Measurements from ENCODE around the gene ANO3. TPM values are rescaled to one million over a fixed set of nuclear protein-coding genes. Genes with fewer than 3 reads are reported as not detected.

ANO3 gene
- total RNA-seq, 2 experiments from 2014 or later = not detected

GRCh38 chr11:26677566-26677965 lies 345.6 kb downstream of the ANO3 start:
- Mint-ChIP-seq H3K27me3 (no peaks in the 10 kb centered on the region), H3K9me3 (peaks cover 1% of the 10 kb centered on the region), H3K4me1 (ENCODE audit: low read depth) (no peaks in the 10 kb centered on the region), H3K4me3 (no peak overlapping the region), H3K27ac (no peak overlapping the region), H3K36me3 (ENCODE audit: low read depth) (no peaks in the 10 kb centered on the region)
- ChIA-PET CTCF (no interaction called here), POLR2A (no interaction called here)
- intact Hi-C loops (cut with micrococcal nuclease) = no loop called here
- DNase-seq (no peak), ATAC-seq (no peak)
- TF ChIP-seq CTCF (IDR thresholded peaks at IDR 0.05) = no peak

GRCh38 chr11:26687351-26687750 lies 355.4 kb downstream of the ANO3 start:
- no peak for ATAC-seq
- no peak for DNase-seq
- Mint-ChIP-seq H3K36me3 (ENCODE audit: low read depth) (no peaks in the 10 kb centered on the region), H3K4me1 (ENCODE audit: low read depth) (no peaks in the 10 kb centered on the region), H3K9me3 (peaks cover 4% of the 10 kb centered on the region), H3K27ac (no peak overlapping the region), H3K27me3 (no peaks in the 10 kb centered on the region), H3K4me3 (no peak overlapping the region)
- CTCF ChIA-PET = no interaction called here
- TF ChIP-seq CTCF (IDR thresholded peaks at IDR 0.05) = no peak
- intact Hi-C loops (cut with micrococcal nuclease) = no loop called here
- POLR2A ChIA-PET = no interaction called here

- intact Hi-C loops (cut with micrococcal nuclease) = no loop called here
- no peak overlapping the region for H3K27ac Mint-ChIP-seq
- DNase-seq (no peak), ATAC-seq (no peak)
- peaks cover 4% of the 10 kb centered on the region for H3K9me3 Mint-ChIP-seq
- no peaks in the 10 kb centered on the region for H3K4me1 Mint-ChIP-seq (ENCODE audit: low read depth)
- TF ChIP-seq CTCF (IDR thresholded peaks at IDR 0.05) = no peak
- ChIA-PET POLR2A (no interaction called here), CTCF (no interaction called here)
- no peak overlapping the region for H3K4me3 Mint-ChIP-seq
- no peaks in the 10 kb centered on the region for H3K36me3 Mint-ChIP-seq (ENCODE audit: low read depth)
- no peaks in the 10 kb centered on the region for H3K27me3 Mint-ChIP-seq
Measured at GRCh38 chr11:26688701-26689100, 356.8 kb downstream of the ANO3 start.

GRCh38 chr11:26696330-26696729 lies 364.4 kb downstream of the ANO3 start:
- ATAC-seq (no peak), DNase-seq (no peak)
- intact Hi-C loops (cut with micrococcal nuclease) = no loop called here
- TF ChIP-seq CTCF (IDR thresholded peaks at IDR 0.05) = no peak
- H3K27me3 Mint-ChIP-seq = no peaks in the 10 kb centered on the region
- no peak overlapping the region for H3K27ac Mint-ChIP-seq
- H3K4me3 Mint-ChIP-seq = no peak overlapping the region
- no peaks in the 10 kb centered on the region for H3K36me3 Mint-ChIP-seq (ENCODE audit: low read depth)
- H3K4me1 Mint-ChIP-seq (ENCODE audit: low read depth) = no peaks in the 10 kb centered on the region
- peaks cover 2% of the 10 kb centered on the region for H3K9me3 Mint-ChIP-seq
- ChIA-PET CTCF (no interaction called here), POLR2A (no interaction called here)

GRCh38 chr11:26698224-26698623 lies 366.3 kb downstream of the ANO3 start:
- peaks cover 2% of the 10 kb centered on the region for H3K9me3 Mint-ChIP-seq

More at GRCh38 chr11:26698224-26698623, 366.3 kb downstream of the ANO3 start:
- intact Hi-C loops (cut with micrococcal nuclease) = no loop called here
- TF ChIP-seq CTCF (IDR thresholded peaks at IDR 0.05) = no peak
- DNase-seq (no peak), ATAC-seq (no peak)
- H3K4me3 Mint-ChIP-seq = no peak overlapping the region
- no peak overlapping the region for H3K27ac Mint-ChIP-seq
- CTCF ChIA-PET = no interaction called here
- POLR2A ChIA-PET = no interaction called here
- no peaks in the 10 kb centered on the region for H3K27me3 Mint-ChIP-seq
- no peaks in the 10 kb centered on the region for H3K4me1 Mint-ChIP-seq (ENCODE audit: low read depth)
- H3K36me3 Mint-ChIP-seq (ENCODE audit: low read depth) = no peaks in the 10 kb centered on the region
